GM12874 (cell line): ENCODE results near the gene ELFN1.

Source experiments
- CTCF ChIP-seq: IDR thresholded peaks from 2 replicates; pipeline ENCODE4 v1.5.1; 2011; ENCODE audit warnings: low read depth, mild to moderate bottlenecking, control low read depth, low read length, moderate library complexity; ENCODE audit not compliant: insufficient read depth

ELFN1 gene

GRCh38 chr7:1685000-1685624 is 15.0 kb downstream of the ELFN1 start:
- no peak for TF ChIP-seq CTCF

- no peak for TF ChIP-seq CTCF
These were observed 18.5 kb downstream of the ELFN1 start for GRCh38 chr7:1688542-1688941.

- no peak for TF ChIP-seq CTCF
These were observed 19.2 kb downstream of the ELFN1 start for GRCh38 chr7:1689311-1689710.

GRCh38 chr7:1690359-1690958 is 20.4 kb downstream of the ELFN1 start:
- TF ChIP-seq CTCF, result no peak

GRCh38 chr7:1691096-1691495 is 21.0 kb downstream of the ELFN1 start:
- no peak for TF ChIP-seq CTCF

- TF ChIP-seq CTCF, result no peak
These were observed 21.8 kb downstream of the ELFN1 start for GRCh38 chr7:1691601-1692514.
